ENCODE results near the gene CARD11. TPM values are rescaled to one million over a fixed set of nuclear protein-coding genes. Genes with fewer than 3 reads are reported as not detected.

CARD11 gene
- total RNA-seq, 3 donors from 2014 or later, result 0.80 to 2.9 (median 2.0) TPM

DNA sequence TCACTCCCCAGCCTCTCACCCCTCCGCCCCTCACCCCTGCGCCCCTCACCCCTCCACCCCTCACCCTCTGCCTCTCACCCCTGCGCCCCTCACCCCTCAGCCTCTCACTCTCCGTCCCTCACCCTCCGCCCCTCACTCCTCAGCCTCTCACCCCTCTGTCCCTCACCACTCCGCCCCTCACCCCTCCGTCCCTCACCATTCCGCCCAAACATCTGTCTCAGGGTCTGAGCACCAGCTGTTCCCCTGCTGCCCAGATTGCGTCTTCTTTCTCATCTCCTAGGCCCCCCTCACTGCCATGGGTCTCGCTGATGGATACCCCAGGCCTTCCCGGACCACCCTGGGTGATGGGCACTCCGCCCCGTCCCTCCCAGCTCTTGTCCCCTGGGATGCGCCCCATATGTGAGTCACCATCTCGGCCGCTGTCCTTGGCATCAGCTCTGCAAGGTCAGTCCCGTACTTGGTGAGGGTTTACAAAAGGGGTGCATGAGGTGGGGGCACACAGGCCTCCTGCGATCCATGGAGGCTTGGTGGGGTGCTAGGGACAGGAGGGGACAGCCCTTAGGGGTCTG lies 134.1 kb downstream of the CARD11 start:
- H3K9me3 ChIP-seq, result peaks cover 0 to 5% of the 10 kb centered on the region in 2 donors
- H3K4me1 ChIP-seq, result no peaks in the 10 kb centered on the region
- H3K27ac ChIP-seq, result no peak overlapping the region
- H3K27me3 ChIP-seq, result no peaks in the 10 kb centered on the region
- DNase-seq (ENCODE audit: low spot score in 2 of 2), result no peak
- H3K4me3 ChIP-seq, result no peak overlapping the region
- H3K36me3 ChIP-seq, result no peaks in the 10 kb centered on the region
- intact Hi-C loops (cut with DNase I; ENCODE audit: low total_unique reads), result no loop called here
- no peak for TF ChIP-seq POLR2AphosphoS5 (IDR thresholded peaks at IDR 0.05)
- TF ChIP-seq POLR2A (IDR thresholded peaks at IDR 0.05), result no peak

DNA sequence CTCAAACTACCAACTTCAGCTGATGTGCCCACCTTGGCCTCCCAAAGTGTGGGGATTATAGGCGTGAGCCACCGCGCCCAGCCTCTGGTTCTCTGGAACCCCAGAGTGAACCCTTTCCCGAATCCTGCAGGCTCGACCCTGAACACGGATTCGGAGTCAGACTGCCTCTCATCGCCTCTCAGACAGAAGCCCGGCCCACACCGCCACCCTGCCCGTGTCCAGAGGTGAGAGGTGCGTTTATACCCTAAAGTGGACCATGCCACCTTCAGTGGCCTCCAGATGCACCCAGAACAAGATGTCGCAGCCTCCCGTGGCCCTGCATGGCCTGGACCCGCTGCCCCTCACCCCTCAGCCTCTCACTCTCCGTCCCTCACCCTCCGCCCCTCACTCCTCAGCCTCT lies 134.6 kb downstream of the CARD11 start:
- H3K27ac ChIP-seq, result no peak overlapping the region
- TF ChIP-seq POLR2A (IDR thresholded peaks at IDR 0.05) (no peak), POLR2AphosphoS5 (IDR thresholded peaks at IDR 0.05) (no peak)
- TF ChIP-seq, protein P1, sequence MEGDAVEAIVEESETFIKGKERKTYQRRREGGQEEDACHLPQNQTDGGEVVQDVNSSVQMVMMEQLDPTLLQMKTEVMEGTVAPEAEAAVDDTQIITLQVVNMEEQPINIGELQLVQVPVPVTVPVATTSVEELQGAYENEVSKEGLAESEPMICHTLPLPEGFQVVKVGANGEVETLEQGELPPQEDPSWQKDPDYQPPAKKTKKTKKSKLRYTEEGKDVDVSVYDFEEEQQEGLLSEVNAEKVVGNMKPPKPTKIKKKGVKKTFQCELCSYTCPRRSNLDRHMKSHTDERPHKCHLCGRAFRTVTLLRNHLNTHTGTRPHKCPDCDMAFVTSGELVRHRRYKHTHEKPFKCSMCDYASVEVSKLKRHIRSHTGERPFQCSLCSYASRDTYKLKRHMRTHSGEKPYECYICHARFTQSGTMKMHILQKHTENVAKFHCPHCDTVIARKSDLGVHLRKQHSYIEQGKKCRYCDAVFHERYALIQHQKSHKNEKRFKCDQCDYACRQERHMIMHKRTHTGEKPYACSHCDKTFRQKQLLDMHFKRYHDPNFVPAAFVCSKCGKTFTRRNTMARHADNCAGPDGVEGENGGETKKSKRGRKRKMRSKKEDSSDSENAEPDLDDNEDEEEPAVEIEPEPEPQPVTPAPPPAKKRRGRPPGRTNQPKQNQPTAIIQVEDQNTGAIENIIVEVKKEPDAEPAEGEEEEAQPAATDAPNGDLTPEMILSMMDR (IDR thresholded peaks at IDR 0.05), result no peak
- intact Hi-C loops (cut with DNase I; ENCODE audit: low total_unique reads), result no loop called here

DNA sequence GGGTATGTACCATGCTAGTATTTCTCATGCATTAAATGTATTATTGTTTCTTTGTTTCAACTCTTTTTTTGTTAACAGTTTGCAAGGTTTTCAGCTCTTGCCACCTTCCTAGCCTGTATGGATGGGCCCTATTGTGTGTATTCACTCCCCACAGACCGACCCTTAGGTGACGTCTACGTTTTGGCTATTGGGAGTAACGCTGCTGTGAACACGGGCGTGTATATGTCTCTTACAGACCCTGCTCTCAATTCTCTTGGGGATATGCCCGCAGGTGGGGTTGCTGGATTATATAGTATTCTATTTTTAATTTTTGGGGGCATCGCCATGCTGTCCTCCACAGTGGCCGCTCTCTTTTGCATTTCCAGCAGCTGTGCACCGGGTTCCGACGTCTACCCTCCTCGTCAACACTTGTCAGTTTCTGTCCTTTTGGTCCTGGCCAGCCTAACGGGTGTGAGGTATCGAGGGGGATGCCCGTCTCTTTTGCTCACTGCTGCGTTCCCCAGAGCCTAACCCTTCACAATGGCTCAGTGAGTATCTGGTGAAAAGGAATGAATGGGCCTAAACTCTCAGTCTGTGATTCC lies 135.5 kb downstream of the CARD11 start:
- no peak overlapping the region for H3K4me3 ChIP-seq
- H3K36me3 ChIP-seq, result no peaks in the 10 kb centered on the region
- H3K27me3 ChIP-seq, result no peaks in the 10 kb centered on the region
- intact Hi-C loops (cut with DNase I; ENCODE audit: low total_unique reads), result no loop called here
- no peak for TF ChIP-seq POLR2A (IDR thresholded peaks at IDR 0.05)
- TF ChIP-seq, protein P1 (IDR thresholded peaks at IDR 0.05), result no peak
- TF ChIP-seq POLR2AphosphoS5 (IDR thresholded peaks at IDR 0.05), result no peak
- DNase-seq (ENCODE audit: low spot score in 2 of 2), result no peak
- H3K4me1 ChIP-seq, result no peaks in the 10 kb centered on the region
- no peak overlapping the region for H3K27ac ChIP-seq
- peaks cover 0 to 5% of the 10 kb centered on the region in 2 donors for H3K9me3 ChIP-seq

More for the DNA sequence above, 134.6 kb downstream of the CARD11 start:
- H3K4me3 ChIP-seq, result no peak overlapping the region
- DNase-seq (ENCODE audit: low spot score in 2 of 2), result no peak
- H3K4me1 ChIP-seq, result no peaks in the 10 kb centered on the region
- H3K27me3 ChIP-seq, result no peaks in the 10 kb centered on the region
- no peaks in the 10 kb centered on the region for H3K36me3 ChIP-seq
- H3K9me3 ChIP-seq, result peaks cover 0 to 5% of the 10 kb centered on the region in 2 donors

DNA sequence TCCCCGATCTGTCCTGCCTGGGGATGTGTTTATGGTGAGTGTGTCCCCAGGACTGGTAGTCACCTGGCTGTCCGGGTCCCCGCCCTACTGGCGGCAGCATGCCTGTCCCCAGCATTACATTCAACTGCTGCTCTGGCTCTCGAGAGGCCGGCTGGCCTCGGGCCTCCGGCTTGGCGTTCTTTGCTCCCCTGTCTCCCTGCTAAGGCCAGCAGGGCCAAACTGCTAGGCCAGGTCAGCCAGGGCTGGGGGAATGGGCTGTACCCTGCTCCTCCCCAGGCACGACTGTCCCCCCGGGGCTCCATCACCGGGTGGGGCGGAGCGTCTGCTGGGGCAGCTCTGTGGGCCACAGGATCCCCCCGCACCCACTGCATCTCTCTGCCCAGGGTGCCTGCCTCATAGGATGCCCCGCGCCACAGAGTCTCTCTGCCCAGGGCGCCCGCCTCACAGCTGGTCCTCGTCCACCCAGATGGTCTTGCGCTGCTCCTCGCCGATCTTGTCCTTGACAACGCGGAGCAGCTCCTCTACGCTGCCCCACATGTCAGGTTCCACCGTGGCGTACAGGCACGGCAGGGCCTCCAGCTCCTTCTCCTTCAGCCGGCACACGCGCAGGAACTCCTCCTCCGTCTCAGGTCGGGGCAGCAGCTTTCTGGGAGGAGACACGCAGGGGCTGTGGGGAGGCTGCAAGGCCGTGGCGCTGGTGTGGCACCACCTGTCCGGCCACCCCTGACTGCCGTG lies 137.3 kb downstream of the CARD11 start:
- Histone ChIP-seq H3K9me3 (peaks cover 0 to 5% of the 10 kb centered on the region in 2 donors), H3K4me1 (no peaks in the 10 kb centered on the region), H3K4me3 (no peak overlapping the region), H3K27ac (no peak overlapping the region), H3K27me3 (no peaks in the 10 kb centered on the region), H3K36me3 (no peaks in the 10 kb centered on the region)
- no peak for DNase-seq (ENCODE audit: low spot score in 2 of 2)
- TF ChIP-seq POLR2A (IDR thresholded peaks at IDR 0.05), result no peak
- no peak for TF ChIP-seq POLR2AphosphoS5 (IDR thresholded peaks at IDR 0.05)
- TF ChIP-seq, protein P1 (IDR thresholded peaks at IDR 0.05), result no peak
- intact Hi-C loops (cut with DNase I; ENCODE audit: low total_unique reads), result no loop called here

- TF ChIP-seq, protein P1 (IDR thresholded peaks at IDR 0.05), result no peak
- TF ChIP-seq POLR2AphosphoS5 (IDR thresholded peaks at IDR 0.05) (no peak), POLR2A (IDR thresholded peaks at IDR 0.05) (no peak)
- no peaks in the 10 kb centered on the region for H3K4me1 ChIP-seq
- H3K27me3 ChIP-seq, result no peaks in the 10 kb centered on the region
- H3K9me3 ChIP-seq, result peaks cover 0 to 5% of the 10 kb centered on the region in 2 donors
- intact Hi-C loops (cut with DNase I; ENCODE audit: low total_unique reads), result no loop called here
- H3K36me3 ChIP-seq, result no peaks in the 10 kb centered on the region
- no peak overlapping the region for H3K27ac ChIP-seq
- DNase-seq (ENCODE audit: low spot score in 2 of 2), result no peak
- no peak overlapping the region for H3K4me3 ChIP-seq
Measured at GRCh38 chr7:2905500-2905899, 138.2 kb downstream of the CARD11 start.
